Chondrocyte (in vitro differentiated cells): ENCODE results near the gene SERPIND1. TPM values are rescaled to one million over a fixed set of nuclear protein-coding genes. Genes with fewer than 3 reads are reported as not detected.
"Not testable (repeated sequence)": the region's sequence is repeated elsewhere in the genome, so short reads cannot be mapped to it uniquely, and the experiment has no call there.

Source experiments
- DNase-seq: peaks from one replicate; pipeline ENCODE4 v3.0.0; 2021; ENCODE audit warnings: mixed read lengths, low spot score
- H3K27ac Mint-ChIP-seq: one replicate; pipeline ENCODE4 v1.8.0; 2021; ENCODE audit warnings: mild to moderate bottlenecking, moderate library complexity, mixed read lengths; ENCODE audit not compliant: unreplicated experiment
- H3K27me3 Mint-ChIP-seq: 2 replicates; pipeline ENCODE4 v1.8.0; 2021; ENCODE audit warnings: low read depth, mixed read lengths
- H3K36me3 Mint-ChIP-seq: 2 replicates; pipeline ENCODE4 v1.8.0; 2021; ENCODE audit warnings: low read depth, mixed read lengths
- H3K4me1 Mint-ChIP-seq: 2 replicates; pipeline ENCODE4 v1.8.0; 2021; ENCODE audit warnings: low read depth, mild to moderate bottlenecking, mixed read lengths
- H3K4me3 Mint-ChIP-seq: one replicate; pipeline ENCODE4 v1.8.0; 2021; ENCODE audit warnings: mild to moderate bottlenecking, moderate library complexity, mixed read lengths; ENCODE audit not compliant: unreplicated experiment
- H3K9me3 Mint-ChIP-seq: 2 replicates; pipeline ENCODE4 v1.8.0; 2021; ENCODE audit warnings: low read depth, mixed read lengths
- CTCF ChIP-seq: fragments of 200-600 bp; sonication (generic); IDR thresholded peaks from 2 replicates; pipeline ENCODE4 v1.5.0; 2021; ENCODE audit warnings: antibody characterized with exemption, mild to moderate bottlenecking, moderate library complexity
- total RNA-seq: library from RNA; stranded (reverse); gene quantifications from 3 replicates; pipeline ENCODE4 v1.2.1, GENCODE V29; 2021

The SERPIND1 gene
- total RNA-seq, 1 donor from 2014 or later: not detected

GRCh38 chr22:20728523-20729190, 45.3 kb upstream of the SERPIND1 start:
- Mint-ChIP-seq H3K36me3 (peaks cover 35% of the 10 kb centered on the region), H3K27ac (no peak overlapping the region)
- DNase-seq: no peak

GRCh38 chr22:20729194-20729593, 44.7 kb upstream of the SERPIND1 start:
- Mint-ChIP-seq H3K27ac (no peak overlapping the region), H3K9me3 (no peaks in the 10 kb centered on the region), H3K4me1 (no peaks in the 10 kb centered on the region), H3K4me3 (no peak overlapping the region), H3K27me3 (no peaks in the 10 kb centered on the region), H3K36me3 (peaks cover 35% of the 10 kb centered on the region)
- no peak for TF ChIP-seq CTCF
- DNase-seq: no peak

More at GRCh38 chr22:20728523-20729190, 45.3 kb upstream of the SERPIND1 start:
- no peaks in the 10 kb centered on the region for H3K27me3 Mint-ChIP-seq
- H3K4me3 Mint-ChIP-seq: no peak overlapping the region
- no peaks in the 10 kb centered on the region for H3K9me3 Mint-ChIP-seq
- no peak for TF ChIP-seq CTCF
- no peaks in the 10 kb centered on the region for H3K4me1 Mint-ChIP-seq

GRCh38 chr22:20732431-20732830, 41.5 kb upstream of the SERPIND1 start:
- not testable (repeated sequence) for DNase-seq, H3K4me1 Mint-ChIP-seq, H3K27me3 Mint-ChIP-seq, H3K4me3 Mint-ChIP-seq, H3K27ac Mint-ChIP-seq, H3K9me3 Mint-ChIP-seq
- peaks cover 20% of the 10 kb centered on the region for H3K36me3 Mint-ChIP-seq

GRCh38 chr22:20735356-20736162, 38.4 kb upstream of the SERPIND1 start:
- peaks cover 22% of the 10 kb centered on the region for H3K36me3 Mint-ChIP-seq
- H3K27me3 Mint-ChIP-seq, DNase-seq, H3K4me3 Mint-ChIP-seq, H3K4me1 Mint-ChIP-seq, H3K9me3 Mint-ChIP-seq: not testable (repeated sequence)
- H3K27ac Mint-ChIP-seq: peak overlapping the region; percentile 32

- peaks cover 25% of the 10 kb centered on the region for H3K36me3 Mint-ChIP-seq
- not testable (repeated sequence) for H3K4me3 Mint-ChIP-seq, H3K27ac Mint-ChIP-seq, H3K27me3 Mint-ChIP-seq, DNase-seq, H3K4me1 Mint-ChIP-seq, H3K9me3 Mint-ChIP-seq
These were observed 37.0 kb upstream of the SERPIND1 start for GRCh38 chr22:20736891-20737290.

- Mint-ChIP-seq H3K4me3 (no peak overlapping the region), H3K9me3 (peaks cover 9% of the 10 kb centered on the region), H3K4me1 (no peaks in the 10 kb centered on the region), H3K27me3 (no peaks in the 10 kb centered on the region), H3K36me3 (peaks cover 23% of the 10 kb centered on the region), H3K27ac (no peak overlapping the region)
- no peak for DNase-seq
- TF ChIP-seq CTCF: no peak
These were observed 35.4 kb upstream of the SERPIND1 start for GRCh38 chr22:20738394-20739089.
